HepG2 (cell line): Measurements from ENCODE around the gene HEPACAM. TPM values are rescaled to one million over a fixed set of nuclear protein-coding genes. Genes with fewer than 3 reads are reported as not detected.
A peak's percentile ranks its signal among the peaks of the same experiment; 100 is the strongest.

Experiments
- AKAP8 ChIP-seq: sonication (generic); formaldehyde crosslinking; IDR thresholded peaks from 2 replicates; pipeline ENCODE4 v1.5.1; 2020; ENCODE audit warnings: mild to moderate bottlenecking, missing genetic modification reagents
- CHD4 ChIP-seq: fragments of 200-600 bp; sonication (generic); IDR thresholded peaks from 2 replicates; pipeline ENCODE4 v1.7.0; 2017; ENCODE audit warnings: mild to moderate bottlenecking, low read length, borderline replicate concordance
- KDM1A ChIP-seq: IDR thresholded peaks from 2 replicates; pipeline ENCODE4 v1.6.1; 2016; ENCODE audit warnings: missing compliant biosample characterization
- MAZ ChIP-seq, 2 experiments: sonication (generic) in 1 of 2; formaldehyde crosslinking in 1 of 2; IDR thresholded peaks; 2 replicates each; pipeline versions ENCODE4 v1.5.0 to v1.6.1; 2012 to 2020; ENCODE audit warnings: low read depth in 2 of 2, mild to moderate bottlenecking in 2 of 2, borderline replicate concordance in 1 of 2, improper control_type of control experiment in 1 of 2, low read length in 1 of 2, missing genetic modification reagents in 1 of 2, moderate library complexity in 1 of 2
- NRL ChIP-seq: sonication (generic); formaldehyde crosslinking; IDR thresholded peaks from 2 replicates; pipeline ENCODE4 v1.5.0; 2020; ENCODE audit warnings: missing genetic modification reagents, mild to moderate bottlenecking, moderate library complexity, borderline replicate concordance
- RARA ChIP-seq: IDR thresholded peaks from 2 replicates; pipeline ENCODE4 v1.6.1; 2016; ENCODE audit warnings: missing genetic modification reagents, missing compliant biosample characterization
- REST ChIP-seq, 2 experiments: IDR thresholded peaks; 2 replicates each; pipeline ENCODE4 v1.6.1; 2011 to 2012; ENCODE audit warnings: low read length in 2 of 2, borderline replicate concordance in 1 of 2, low read depth in 1 of 2, mild to moderate bottlenecking in 1 of 2, moderate library complexity in 1 of 2
- TGIF2 ChIP-seq: IDR thresholded peaks from 2 replicates; pipeline ENCODE4 v1.6.1; 2016; ENCODE audit warnings: control low read depth, missing compliant biosample characterization
- ZNF142 ChIP-seq: sonication (generic); formaldehyde crosslinking; IDR thresholded peaks from 2 replicates; pipeline ENCODE4 v1.4.0; 2020; ENCODE audit warnings: missing genetic modification reagents
- ZNF331 ChIP-seq: sonication (generic); formaldehyde crosslinking; IDR thresholded peaks from 2 replicates; pipeline ENCODE4 v1.4.0; 2020; ENCODE audit warnings: missing genetic modification reagents
- ZNF558 ChIP-seq: sonication (generic); formaldehyde crosslinking; IDR thresholded peaks from 2 replicates; pipeline ENCODE4 v1.9.0; 2022; ENCODE audit warnings: mild to moderate bottlenecking, missing genetic modification reagents, borderline replicate concordance
- ZNF672 ChIP-seq: sonication (generic); formaldehyde crosslinking; IDR thresholded peaks from 2 replicates; pipeline ENCODE4 v1.8.1; 2022; ENCODE audit warnings: missing genetic modification reagents
- ZNF781 ChIP-seq: sonication (generic); formaldehyde crosslinking; IDR thresholded peaks from 2 replicates; pipeline ENCODE4 v1.5.1; 2020; ENCODE audit warnings: borderline replicate concordance, mild to moderate bottlenecking, missing genetic modification reagents; ENCODE audit errors: not compliant biosample characterization
- ZNF782 ChIP-seq: sonication (generic); formaldehyde crosslinking; IDR thresholded peaks from 2 replicates; pipeline ENCODE4 v1.4.0; 2020; ENCODE audit warnings: missing genetic modification reagents, mild to moderate bottlenecking, borderline replicate concordance
- polyA plus RNA-seq, 8 experiments: library from polyadenylated mRNA; depleted of rRNA in 3 of 8; stranded (reverse) in 7 of 8; unstranded in 1 of 8; fragments of >200 nt; fragmentation: Illumina TruSeq in 4 of 8; extraction: Trizol in 4 of 8; gene quantifications; 2 replicates each; pipeline versions ENCODE4 v1.2.1 to v1.2.3, GENCODE V29; 2011 to 2016; ENCODE audit warnings: low read depth in 4 of 8, missing spikeins in 1 of 8, mixed read lengths in 1 of 8; ENCODE audit not compliant: insufficient read depth in 1 of 8
- total RNA-seq, 5 experiments: library from RNA; depleted of rRNA; stranded (reverse); fragments of >200 nt; fragmentation: Illumina TruSeq; extraction: Trizol; gene quantifications; 2 replicates each; pipeline ENCODE4 v1.2.3, GENCODE V29; 2016; ENCODE audit warnings: low read depth in 1 of 5
- TF ChIP-seq, protein P1 (sequence below): IDR thresholded peaks from 2 replicates; pipeline ENCODE4 v1.6.1; 2018; ENCODE audit warnings: missing genetic modification reagents, mild to moderate bottlenecking, missing compliant biosample characterization
- TF ChIP-seq, protein P2 (sequence below): sonication (generic); formaldehyde crosslinking; IDR thresholded peaks from 2 replicates; pipeline ENCODE4 v1.4.0; 2020; ENCODE audit warnings: missing genetic modification reagents
- TF ChIP-seq, protein P3 (sequence below): sonication (generic); IDR thresholded peaks from 2 replicates; pipeline ENCODE4 v1.6.1; 2016; ENCODE audit warnings: low read depth, borderline replicate concordance

Gene HEPACAM
- total and polyA plus RNA-seq, 2 of the 13 experiments (the other 11 are each of a cell fraction or from before 2014, with no cell fraction given), result 66.9 to 121 TPM

GRCh38 chr11:124937336-124937935, 1.6 kb upstream of the HEPACAM start (continued):
- TF ChIP-seq REST (IDR thresholded peaks at IDR 0.05; ENCODE audit: borderline replicate concordance in 1 of 2, low read depth in 1 of 2, low read length in 2 of 2), result no peak
- TF ChIP-seq MAZ (IDR thresholded peaks at IDR 0.05; ENCODE audit: borderline replicate concordance, low read depth, low read length), result no peak
- TF ChIP-seq MAZ (CRISPR knock-in tag; IDR thresholded peaks at IDR 0.05; ENCODE audit: low read depth), result no peak
- no peak for TF ChIP-seq ZNF672 (CRISPR knock-in tag)
- no peak for TF ChIP-seq ZNF782 (CRISPR knock-in tag)
- TF ChIP-seq, protein P1, sequence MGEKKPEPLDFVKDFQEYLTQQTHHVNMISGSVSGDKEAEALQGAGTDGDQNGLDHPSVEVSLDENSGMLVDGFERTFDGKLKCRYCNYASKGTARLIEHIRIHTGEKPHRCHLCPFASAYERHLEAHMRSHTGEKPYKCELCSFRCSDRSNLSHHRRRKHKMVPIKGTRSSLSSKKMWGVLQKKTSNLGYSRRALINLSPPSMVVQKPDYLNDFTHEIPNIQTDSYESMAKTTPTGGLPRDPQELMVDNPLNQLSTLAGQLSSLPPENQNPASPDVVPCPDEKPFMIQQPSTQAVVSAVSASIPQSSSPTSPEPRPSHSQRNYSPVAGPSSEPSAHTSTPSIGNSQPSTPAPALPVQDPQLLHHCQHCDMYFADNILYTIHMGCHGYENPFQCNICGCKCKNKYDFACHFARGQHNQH, result no peak
- TF ChIP-seq, protein P2, sequence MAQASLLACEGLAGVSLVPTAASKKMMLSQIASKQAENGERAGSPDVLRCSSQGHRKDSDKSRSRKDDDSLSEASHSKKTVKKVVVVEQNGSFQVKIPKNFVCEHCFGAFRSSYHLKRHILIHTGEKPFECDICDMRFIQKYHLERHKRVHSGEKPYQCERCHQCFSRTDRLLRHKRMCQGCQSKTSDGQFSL (CRISPR knock-in tag), result no peak
- TF ChIP-seq, protein P3, sequence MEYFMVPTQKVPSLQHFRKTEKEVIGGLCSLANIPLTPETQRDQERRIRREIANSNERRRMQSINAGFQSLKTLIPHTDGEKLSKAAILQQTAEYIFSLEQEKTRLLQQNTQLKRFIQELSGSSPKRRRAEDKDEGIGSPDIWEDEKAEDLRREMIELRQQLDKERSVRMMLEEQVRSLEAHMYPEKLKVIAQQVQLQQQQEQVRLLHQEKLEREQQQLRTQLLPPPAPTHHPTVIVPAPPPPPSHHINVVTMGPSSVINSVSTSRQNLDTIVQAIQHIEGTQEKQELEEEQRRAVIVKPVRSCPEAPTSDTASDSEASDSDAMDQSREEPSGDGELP, result no peak
- no peak for TF ChIP-seq ZNF781 (CRISPR knock-in tag)
- no peak for TF ChIP-seq ZNF558 (CRISPR knock-in tag)
- TF ChIP-seq CHD4, result no peak
- TF ChIP-seq NRL, result no peak
- no peak for TF ChIP-seq ZNF142 (CRISPR knock-in tag)
- no peak for TF ChIP-seq ZNF331 (CRISPR knock-in tag)
- TF ChIP-seq TGIF2, result peak; percentile 49; the same call in 1 of the 2 replicates
- TF ChIP-seq KDM1A (CRISPR knock-in tag), result no peak
- TF ChIP-seq AKAP8 (CRISPR knock-in tag), result no peak
- no peak; the same call in 1 of the 2 replicates for TF ChIP-seq RARA (CRISPR knock-in tag)
